ENCODE measurements around the gene C10orf53.
A peak's percentile ranks its signal among the peaks of the same experiment; 100 is the strongest.

C10orf53 gene, protein sequence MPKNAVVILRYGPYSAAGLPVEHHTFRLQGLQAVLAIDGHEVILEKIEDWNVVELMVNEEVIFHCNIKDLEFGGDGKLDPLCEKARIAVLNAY

DNA sequence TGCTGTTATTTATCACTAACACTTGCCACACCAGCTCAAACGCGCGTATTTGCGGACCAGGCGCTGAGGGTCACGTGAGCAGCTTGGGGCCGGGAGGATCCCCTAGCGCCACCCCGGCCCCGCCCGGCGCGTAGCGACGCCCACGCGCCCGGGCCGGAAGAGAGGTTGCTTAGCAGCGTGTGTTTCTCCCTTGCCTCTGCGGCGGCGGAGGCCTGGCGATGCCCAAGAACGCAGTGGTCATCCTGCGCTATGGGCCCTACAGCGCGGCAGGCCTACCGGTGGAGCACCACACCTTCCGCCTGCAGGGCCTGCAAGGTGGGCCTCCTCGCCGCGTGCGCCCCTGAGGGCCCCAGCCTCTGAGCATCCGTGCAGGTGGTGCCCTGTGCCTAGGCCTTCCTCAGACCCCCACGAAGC is at the start of gene C10orf53:
Gene C10orf53 (plus strand): TSS at position 172 of the 414 bp plus-strand sequence. CDS start 47 bp downstream, at position 219.
- no peak for ATAC-seq

DNA sequence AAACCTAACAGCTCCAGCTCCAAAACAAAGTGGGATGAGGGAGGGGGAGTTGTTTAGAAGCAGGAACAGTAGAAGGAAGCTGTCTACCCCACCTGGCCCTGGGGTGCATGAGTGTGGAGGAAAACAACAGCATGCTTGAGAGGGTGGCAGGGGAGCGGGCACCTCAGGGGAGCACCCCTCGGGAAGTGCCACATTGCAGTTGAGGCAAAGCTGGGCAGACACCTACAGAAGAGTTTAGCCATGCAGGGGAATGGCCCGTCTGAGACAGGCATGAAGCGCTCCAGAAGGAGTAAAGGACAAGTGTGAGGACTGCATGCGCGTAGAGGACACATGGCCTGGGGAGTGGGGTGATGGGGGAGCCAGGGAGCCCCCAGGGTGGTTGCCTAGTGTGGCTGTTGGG is 47.5 kb upstream of the C10orf53 start:
- ATAC-seq: no peak

DNA sequence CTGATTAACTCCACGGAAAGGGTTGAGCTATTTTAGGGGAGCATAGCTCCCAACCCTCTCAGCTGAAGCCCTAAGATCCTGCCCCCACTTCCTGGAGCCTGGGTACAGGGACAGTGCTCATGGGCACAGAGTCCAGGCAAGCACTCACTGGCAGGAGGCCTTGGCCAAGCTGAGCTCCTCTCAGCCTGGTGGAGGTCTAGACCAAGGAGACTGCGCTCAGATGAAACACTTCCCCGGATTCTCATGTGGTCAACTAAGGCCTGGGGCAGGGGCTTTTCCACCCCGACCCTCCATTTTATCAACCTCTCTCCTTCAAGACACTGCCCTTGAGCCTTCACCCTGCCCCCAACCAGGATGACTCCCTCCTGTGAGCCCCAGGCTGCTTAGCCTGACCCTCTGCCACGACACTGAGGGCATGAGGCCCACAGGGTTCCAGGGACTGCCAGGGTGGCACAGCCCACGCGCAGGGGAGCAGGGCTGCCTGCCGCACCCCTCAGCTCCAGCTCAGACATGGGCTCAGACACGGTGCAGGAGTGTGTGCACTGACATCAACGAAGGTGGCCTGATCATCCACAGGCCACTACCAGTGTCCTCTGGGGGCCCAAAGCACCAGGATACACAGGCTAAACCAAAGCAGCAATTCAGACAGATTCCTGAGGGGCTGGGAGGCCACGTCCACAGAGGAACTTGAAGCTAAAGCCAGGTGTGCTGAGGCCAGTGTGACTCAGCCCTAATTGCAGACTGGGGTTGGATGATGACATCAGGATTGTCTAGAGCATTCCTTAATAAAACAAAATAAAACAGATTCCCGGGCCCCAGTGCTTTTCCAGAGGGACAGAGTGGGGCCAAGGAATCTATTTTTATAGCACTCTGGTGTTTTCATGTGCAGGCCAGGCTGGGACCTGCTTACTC is 46.8 kb upstream of the C10orf53 start:
- peak in 1 of 2 donors; percentile 8 for ATAC-seq

DNA sequence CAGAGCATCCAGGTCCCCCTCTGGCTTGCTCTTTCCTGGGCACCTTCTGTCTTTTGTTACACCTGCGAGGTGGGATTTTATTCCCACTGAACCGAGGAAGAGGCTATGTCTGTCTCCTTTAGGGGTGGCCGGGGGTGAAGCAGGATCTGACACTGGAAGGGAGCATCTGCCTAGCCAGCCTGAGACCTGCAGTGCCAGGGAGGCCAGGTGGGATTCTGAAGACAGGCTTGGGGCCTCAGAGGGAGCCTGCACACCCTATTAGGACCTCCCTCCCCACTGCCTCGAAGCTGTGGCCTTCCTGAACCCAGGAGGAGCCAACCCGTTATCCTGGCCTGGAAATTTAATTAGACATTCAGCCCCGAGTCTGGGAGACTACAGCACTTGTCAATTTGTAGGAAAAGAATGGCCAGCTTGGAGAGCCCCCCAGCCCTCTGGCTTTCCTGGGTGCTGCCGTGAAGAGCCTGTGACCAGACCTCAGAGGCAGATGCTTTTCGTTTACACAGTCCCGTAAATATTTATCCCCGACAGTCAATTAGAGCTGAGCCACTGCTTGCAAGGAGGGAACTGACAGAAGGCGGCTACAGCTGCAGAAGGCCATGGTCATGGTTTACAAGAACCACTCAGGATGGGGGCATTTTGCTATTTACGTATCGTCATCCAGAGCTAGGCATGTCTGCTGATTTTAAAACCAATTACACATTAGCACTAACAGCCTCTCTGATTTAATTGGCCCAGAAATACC is 46.0 kb upstream of the C10orf53 start:
- no peak for ATAC-seq

DNA sequence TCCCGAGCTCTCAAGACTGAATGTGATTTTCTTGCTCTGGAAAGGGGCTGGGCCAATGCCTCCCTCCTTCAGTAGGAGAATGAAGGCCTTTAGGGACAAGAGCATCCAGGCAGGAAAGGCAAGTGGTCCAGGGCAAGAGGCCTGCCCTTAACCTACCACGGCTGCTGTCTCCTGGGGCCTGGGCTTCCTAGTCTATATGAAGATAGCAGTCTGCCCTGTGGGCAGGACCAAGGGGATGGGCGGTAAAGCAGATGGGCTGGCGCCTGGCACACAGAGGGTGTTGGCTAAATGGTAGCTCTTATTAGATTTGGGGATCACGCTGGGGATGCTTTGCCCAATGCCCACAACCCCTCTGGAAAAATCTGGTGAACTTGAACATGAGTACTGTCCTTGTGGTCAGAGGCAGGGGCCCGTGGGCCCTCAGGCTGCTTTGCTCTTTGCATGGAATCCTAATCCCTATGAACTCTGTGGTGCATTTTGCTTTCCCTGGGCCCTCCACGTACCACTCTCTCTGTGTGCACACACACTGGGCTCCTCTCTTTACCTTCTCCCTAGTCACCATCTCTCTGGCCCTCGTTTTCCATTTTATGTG is 45.3 kb upstream of the C10orf53 start:
- ATAC-seq: no peak

DNA sequence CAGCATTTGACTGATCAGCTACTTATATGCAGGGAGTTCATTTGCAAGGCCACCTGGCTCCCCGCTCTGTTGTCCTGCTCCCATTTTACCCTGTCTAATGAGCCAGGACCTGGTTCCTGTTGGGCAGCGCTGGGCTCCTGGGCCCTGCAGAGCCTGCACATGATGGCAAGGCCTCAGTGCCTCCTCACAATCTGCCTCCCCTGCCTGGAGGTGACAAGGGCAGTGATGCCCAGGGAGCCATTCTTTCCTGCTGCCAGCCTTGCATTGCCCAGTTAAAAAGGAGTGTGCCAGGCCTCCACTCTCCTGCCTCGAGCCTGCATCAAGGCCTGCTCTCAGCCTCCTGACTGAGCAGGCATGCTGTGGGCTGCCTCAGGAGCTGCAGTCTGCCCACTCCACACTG is 37.1 kb upstream of the C10orf53 start:
- ATAC-seq: no peak

DNA sequence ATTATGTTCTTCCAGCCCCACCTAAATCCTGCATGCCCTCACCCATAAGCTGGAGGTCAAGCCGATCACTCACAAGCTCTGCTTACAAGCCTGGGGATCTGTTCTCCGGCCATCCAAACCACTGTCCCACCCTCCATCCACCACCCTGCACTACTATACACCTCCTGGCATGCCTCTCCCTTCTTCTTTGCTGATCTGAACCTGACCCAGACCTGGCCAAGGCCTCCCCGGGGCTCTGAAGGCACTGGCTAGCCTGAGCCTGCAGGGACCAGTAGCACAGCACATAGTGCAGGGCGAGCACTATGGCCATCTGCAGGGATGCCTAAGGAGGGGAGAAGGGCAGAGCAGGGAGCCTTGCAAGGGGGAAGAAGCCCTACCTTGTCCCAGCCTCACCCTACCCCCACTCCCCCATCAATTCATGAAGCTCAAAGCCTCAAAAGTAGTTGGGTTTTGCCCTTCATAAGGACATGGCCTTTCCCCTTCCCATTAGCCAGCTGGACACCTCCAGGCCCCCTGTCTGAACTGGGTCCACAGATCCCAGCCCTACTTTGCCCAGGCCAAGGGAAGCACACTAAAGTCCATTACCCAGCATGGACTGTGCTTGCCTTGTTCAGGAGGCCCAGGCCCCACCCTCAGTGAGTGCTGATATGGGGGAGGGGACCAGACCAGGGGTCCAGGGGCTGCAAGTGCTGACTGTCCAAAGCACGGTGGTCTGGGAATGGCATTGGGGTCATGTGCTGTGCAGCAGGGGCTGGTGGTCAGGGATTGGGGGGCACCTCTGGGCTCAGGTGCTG is 36.0 kb upstream of the C10orf53 start:
- ATAC-seq: no peak

DNA sequence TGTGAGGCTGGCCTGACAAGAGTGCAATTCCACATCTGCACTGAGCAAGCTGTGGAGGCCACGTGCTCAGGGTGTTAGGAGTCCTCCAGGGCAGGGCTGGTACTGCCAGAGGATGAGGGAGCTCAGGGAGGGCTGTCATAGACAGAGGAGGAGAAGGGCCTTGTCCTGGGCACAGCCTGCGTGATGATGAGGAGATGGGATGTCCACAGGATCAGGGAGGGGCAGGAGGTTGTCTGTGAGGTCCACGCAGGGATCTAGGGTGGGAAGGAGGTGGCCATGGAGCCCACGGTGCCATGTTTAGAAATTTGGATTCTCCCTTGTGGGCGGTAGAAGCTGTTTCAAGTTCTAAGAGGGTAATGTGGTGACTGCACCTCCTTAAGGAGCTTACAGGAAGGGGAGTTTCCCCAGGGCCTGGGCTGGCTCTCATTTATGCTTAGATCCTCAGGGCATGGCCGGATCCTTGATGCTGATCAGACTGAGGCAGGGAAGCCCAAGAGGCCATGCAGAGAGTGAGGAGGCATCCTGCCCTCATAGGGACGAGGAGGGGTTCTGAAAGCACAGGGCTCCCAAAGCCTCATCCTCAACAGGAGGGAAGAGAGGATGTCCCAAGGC is 35.3 kb upstream of the C10orf53 start:
- ATAC-seq: no peak

DNA sequence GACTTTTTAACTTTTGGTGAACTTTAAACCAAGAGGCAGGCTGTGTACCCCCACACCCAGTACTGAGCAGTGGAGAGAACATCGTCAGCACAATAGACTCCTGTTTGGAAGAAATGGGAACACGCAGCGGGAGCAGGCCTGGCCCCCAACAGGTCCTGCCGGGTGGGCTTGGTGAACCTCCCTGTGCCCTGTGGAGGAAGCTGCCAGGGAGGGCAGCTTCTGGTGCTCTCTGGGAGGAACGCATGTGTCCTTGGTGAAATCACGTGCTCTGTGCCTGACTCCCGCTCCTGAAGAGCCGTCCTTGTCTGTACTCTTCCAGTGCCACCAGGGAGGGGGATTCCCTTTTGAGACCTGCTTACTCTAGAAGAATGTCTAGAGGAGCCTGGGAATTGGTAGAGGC is 34.0 kb upstream of the C10orf53 start:
- no peak for ATAC-seq

DNA sequence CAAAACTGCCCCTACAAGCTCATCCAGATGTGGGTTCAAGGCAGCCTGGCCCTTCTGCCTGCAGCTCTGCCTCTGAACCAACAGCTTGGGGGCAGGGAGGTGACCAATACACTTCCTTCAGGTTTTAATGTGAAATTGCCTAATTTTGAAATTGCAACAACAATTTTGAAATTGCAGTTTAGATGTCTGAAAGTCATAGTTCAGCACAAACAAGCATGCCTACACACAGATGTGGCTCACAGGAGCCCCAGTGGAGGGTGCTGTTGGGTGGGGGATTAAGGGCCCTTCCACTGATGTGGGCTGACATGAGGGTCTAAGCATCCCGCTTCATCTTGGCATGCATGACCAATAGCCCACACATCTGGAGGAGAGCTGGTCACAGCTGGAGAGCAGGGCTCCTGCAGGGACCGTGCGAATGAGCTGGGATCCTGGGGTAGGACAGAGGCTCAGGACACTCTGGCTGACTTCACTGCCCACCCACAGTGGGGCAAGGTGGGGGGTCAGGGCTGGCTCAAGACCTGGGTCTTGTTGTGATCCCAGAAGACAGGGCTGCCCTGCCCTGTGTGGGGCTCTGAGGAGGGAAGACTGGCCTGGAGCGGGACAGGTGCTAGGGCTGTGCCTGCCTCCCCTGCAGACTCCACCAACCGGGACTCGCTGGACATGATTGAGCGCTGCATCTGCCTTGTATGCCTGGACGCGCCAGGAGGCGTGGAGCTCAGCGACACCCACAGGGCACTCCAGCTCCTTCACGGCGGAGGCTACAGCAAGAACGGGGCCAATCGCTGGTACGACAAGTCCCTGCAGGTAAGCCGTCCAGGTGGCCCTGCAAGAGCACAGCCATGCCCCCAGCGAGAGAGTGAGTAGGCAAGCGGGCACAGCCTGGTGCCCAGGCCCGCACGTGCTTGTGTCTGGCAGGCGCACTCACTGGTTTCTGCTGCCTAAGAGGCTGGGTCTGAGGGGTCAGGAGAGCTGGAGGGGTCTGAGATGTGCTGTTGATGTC is 33.3 kb upstream of the C10orf53 start:
- no peak for ATAC-seq

DNA sequence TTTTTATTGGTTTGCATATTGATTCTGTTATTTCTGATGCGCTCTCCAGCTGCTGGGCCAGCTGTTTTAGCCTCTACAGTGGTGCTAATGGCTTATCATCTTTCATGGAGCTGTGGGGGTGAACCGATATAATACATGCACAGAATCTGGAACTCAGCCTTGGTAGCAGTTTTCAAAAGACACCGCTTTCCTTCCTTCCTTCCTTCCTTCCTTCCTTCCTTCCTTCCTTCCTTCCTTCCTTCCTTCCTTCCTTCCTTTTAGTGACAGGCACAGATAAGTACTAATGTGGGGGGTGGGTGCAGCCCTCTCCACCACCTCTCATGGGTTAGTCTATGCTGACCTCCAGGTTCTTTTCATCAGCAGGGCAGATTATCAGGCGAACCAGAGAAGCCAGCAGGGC is 31.9 kb upstream of the C10orf53 start:
- ATAC-seq: no peak

DNA sequence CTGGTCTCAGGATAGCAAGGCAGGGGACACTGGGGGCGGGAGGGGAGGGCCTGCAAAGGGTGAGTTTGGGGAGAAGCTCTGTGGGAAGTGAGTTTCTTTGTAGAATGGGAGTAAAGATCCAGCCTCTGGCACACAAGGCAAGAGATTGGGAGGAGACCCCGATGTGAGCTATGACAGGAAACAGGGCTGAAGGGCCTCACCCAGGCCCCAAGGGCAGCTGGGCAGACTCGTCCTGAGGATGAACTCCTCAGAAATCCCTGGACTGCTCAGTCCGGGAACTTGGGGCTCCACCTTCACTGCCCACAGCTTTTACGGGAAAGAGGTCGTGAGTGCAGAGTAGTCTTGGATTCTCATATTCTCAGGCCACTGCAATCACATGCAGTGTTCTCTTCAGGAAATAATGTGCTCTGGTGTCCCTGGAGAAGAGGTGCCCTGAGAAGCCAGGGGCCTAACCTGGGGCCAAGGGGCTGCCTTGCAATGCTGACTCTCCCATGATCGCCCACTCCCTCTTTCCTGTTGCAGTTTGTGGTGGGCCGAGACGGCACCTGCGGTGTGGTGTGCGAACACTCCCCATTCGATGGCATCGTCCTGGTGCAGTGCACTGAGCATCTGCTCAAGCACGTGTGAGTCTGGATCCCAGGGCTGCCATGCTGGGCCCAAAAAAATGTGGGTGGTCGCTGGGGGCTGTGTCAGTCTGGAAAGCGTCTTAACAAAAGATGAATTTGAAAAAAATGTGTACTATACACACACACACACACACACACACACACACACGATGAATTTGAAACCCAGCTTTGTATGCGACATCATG is 31.3 kb upstream of the C10orf53 start:
- no peak for ATAC-seq

DNA sequence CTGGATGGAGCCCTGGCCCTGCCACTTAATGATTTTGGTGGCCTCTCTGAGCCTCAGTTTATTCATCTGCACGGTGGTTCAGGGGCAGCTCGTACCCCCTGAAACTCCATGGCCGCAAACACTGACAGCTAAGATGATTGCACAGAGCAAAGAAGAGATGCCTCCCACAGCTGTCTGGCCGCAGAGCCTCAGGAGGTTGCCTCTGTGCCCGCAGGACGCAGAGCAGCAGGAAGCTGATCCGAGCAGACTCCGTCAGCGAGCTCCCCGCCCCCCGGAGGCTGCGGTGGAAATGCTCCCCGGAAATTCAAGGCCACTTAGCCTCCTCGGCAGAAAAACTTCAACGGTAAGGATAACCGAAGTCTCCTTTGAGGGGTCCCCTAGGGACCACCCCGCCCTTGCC is 30.2 kb upstream of the C10orf53 start:
- ATAC-seq: no peak

DNA sequence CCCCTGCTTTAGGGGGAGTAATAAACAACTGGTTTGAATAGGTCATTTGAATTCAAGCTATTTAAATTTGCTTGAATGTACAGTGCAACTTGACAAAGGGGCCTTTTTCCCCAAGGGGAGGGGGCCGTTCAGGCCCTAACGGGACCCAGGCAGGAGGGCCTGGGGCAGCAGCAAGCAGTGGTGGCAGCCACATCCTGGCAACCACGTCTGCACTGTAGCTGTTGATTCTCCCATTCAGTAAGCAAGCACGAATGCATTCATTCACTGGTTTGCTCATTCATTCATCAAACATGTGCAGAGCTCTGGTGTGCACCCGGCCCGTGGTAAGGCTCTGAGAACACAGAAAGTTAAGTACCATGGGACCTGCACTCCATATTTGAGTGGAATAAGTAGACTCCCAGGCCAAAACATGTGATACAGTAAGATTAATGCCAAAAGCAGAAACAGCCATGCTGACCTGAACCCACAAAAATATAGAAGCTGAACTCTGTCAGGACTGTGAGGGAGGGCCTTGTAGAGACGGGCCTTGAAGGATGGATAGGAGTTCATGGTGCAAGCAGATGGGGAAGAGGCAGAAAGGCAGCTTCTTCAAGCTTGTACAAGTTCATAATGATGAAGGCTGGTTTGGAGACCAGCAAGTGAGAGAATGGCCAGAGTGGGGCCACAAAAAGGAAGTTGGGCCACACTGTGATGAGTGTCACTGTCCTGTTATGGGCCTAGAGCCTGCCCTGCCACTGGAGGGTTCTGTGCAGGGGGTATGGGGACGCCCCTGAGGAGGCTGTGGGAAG is 29.3 kb upstream of the C10orf53 start:
- no peak for ATAC-seq

DNA sequence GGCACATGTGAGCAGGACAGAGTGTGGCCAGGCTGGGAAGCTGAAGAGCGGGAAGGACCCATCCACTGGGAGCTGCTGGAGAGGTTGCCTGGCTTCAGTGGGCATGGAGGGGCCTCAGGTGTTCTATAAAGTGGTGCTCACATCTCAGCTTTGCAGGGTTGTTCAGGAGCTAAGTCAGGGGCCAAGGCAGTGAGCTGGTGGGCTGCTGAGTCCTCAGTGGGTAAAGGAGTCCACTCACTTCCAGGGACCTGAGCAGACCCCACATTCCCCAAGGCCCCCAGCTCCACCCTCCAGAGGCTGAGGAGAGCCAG is 28.8 kb upstream of the C10orf53 start:
- no peak for ATAC-seq

DNA sequence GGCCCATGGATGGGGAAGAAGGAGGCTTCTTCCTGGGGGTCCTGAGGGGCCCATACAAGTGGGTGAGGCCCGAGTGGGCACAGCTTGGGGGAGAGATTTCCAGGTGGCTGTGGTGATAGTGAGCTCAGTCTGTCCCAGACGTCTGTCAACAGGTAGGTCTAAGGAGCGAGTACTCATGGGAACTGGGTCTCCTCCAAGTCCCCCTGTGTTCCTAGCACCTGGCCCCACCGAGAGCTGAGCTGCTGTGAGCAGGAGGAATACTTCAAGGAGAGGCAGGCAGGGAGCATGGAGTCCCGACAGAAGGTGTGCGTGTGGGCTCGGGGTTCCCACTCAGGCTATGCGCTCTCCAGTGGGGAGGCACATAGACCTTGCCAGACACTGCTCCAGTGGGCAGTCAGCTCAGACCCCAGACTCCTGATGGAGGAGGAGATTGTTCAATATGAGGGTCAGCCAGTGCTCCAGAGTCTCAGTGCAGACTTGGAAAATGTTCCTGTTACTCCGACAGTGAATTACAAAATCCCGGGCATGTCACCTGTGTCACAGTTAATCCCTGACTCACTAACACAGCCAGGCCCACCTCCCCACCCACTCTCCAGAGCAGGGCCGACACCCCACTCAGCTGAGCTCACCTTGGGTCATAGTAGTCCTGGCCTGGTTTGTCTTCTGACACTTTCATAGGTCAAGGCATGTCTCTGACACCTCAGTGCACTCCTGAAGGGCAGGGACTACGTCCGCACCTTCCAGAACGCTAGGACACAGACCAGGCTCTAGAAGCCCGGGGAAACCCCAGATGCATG is 28.2 kb upstream of the C10orf53 start:
- ATAC-seq: no peak

DNA sequence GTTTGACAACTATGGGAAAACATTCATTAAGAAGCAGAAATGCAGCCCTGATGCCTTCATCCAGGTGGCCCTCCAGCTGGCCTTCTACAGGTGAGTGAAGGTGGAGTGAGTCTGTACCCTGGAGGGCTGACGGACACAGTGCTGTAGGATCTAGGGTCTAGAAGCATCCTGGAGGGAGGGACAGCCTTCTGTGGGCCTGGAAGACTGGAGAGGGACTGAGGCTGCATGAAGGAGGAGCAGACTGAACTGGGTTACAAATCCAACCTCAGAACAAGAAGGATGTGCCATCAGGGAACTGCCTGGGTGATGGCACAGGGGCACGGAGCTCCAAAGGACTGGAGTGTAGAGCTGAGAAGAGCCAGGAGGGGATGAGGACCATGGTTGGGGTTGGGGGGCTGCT is 27.5 kb upstream of the C10orf53 start:
- ATAC-seq: no peak

Data from activated CD4-positive, CD25-positive, alpha-beta regulatory T cell treated with anti-CD3 and anti-CD28 coated beads, Interleukin-2, amount 50 U/mL, for 24 hours (primary cell).